ENCODE data around the gene CLCF1. TPM values are rescaled to one million over a fixed set of nuclear protein-coding genes. Genes with fewer than 3 reads are reported as not detected.
A peak's percentile ranks its signal among the peaks of the same experiment; 100 is the strongest.

Gene CLCF1
- total RNA-seq, 3 donors from 2014 or later (not counting 1 experiment from before 2014, with no cell fraction given): 9.8 to 13.4 (median 10.3) TPM

DNA sequence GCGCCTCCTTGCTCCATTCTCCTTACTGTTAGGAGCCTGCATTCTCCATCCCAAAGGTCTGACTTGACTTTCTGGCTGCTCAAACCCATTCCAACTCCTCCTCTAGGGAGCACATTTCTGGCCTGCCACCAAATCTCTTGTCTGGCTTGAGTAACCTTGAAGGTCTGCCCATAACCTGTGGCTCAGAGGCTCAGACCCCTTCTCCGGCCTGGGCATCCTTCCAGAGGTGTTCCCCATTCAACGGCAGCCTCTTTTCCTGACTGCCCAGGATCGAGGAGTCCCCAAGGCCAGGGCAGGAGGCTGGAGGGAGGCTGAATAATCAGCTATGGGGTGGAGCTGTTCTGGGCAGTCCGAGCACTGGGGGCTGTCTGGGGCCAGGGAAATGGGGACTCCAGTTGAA is 20.6 kb upstream of the CLCF1 start:
- Histone ChIP-seq H3K9me3 (ENCODE audit: control insufficient read depth, insufficient read depth, low read length) (no peaks in the 10 kb centered on the region), H3K4me1 (ENCODE audit: control insufficient read depth, insufficient read depth, low read length) (peaks cover 49% of the 10 kb centered on the region), H3K27ac (ENCODE audit: low read length) (no peak overlapping the region), H3K27me3 (ENCODE audit: control insufficient read depth, insufficient read depth, low read length) (no peaks in the 10 kb centered on the region), H3K36me3 (ENCODE audit: control insufficient read depth, insufficient read depth, low read length) (peaks cover 38% of the 10 kb centered on the region), H3K4me3 (ENCODE audit: low read length) (no peak overlapping the region)
- no peak for DNase-seq
- TF ChIP-seq, protein P1, sequence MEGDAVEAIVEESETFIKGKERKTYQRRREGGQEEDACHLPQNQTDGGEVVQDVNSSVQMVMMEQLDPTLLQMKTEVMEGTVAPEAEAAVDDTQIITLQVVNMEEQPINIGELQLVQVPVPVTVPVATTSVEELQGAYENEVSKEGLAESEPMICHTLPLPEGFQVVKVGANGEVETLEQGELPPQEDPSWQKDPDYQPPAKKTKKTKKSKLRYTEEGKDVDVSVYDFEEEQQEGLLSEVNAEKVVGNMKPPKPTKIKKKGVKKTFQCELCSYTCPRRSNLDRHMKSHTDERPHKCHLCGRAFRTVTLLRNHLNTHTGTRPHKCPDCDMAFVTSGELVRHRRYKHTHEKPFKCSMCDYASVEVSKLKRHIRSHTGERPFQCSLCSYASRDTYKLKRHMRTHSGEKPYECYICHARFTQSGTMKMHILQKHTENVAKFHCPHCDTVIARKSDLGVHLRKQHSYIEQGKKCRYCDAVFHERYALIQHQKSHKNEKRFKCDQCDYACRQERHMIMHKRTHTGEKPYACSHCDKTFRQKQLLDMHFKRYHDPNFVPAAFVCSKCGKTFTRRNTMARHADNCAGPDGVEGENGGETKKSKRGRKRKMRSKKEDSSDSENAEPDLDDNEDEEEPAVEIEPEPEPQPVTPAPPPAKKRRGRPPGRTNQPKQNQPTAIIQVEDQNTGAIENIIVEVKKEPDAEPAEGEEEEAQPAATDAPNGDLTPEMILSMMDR (IDR thresholded peaks at IDR 0.05): no peak
- H3K4me3 Mint-ChIP-seq: peak overlapping the region; percentile 76
- H3K9me3 Mint-ChIP-seq: no peaks in the 10 kb centered on the region
- peaks cover 29 to 60% of the 10 kb centered on the region in 2 donors for H3K4me1 Mint-ChIP-seq
- intact Hi-C loops (cut with micrococcal nuclease): no loop called here
- peak overlapping the region in 1 of 2 donors; percentile 29 for H3K27ac Mint-ChIP-seq
- no peaks in the 10 kb centered on the region for H3K36me3 Mint-ChIP-seq
- 93% methylated on average over 5 of the region's 5 CpGs for WGBS (ENCODE audit: insufficient coverage)
- H3K27me3 Mint-ChIP-seq (ENCODE audit: low read depth in 2 of 2): no peaks in the 10 kb centered on the region
- ATAC-seq: no peak

DNA sequence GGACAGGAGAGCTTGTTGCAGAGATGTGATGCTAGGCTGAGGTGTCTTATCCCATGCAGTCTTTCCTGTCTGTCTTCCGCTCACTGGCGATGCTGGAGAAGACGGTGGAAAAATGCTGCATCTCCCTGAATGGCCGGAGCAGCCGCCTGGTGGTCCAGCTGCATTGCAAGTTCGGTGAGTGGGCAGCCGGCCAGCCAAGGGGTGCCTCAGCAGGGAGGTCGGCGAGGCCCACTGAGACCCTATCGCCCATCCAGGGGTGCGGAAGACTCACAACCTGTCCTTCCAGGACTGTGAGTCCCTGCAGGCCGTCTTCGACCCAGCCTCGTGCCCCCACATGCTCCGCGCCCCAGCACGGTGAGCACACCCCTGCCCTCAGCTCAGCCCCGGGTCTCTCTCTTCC is 20.0 kb upstream of the CLCF1 start:
- Mint-ChIP-seq H3K27me3 (ENCODE audit: low read depth in 2 of 2) (no peaks in the 10 kb centered on the region), H3K4me1 (peaks cover 29 to 61% of the 10 kb centered on the region in 2 donors), H3K36me3 (no peaks in the 10 kb centered on the region), H3K9me3 (no peaks in the 10 kb centered on the region), H3K27ac (peak overlapping the region in 1 of 2 donors; percentile 29), H3K4me3 (peak overlapping the region; percentile 76)
- Histone ChIP-seq H3K27me3 (ENCODE audit: control insufficient read depth, insufficient read depth, low read length) (no peaks in the 10 kb centered on the region), H3K4me3 (ENCODE audit: low read length) (no peak overlapping the region), H3K36me3 (ENCODE audit: control insufficient read depth, insufficient read depth, low read length) (peaks cover 33% of the 10 kb centered on the region), H3K27ac (ENCODE audit: low read length) (no peak overlapping the region), H3K9me3 (ENCODE audit: control insufficient read depth, insufficient read depth, low read length) (no peaks in the 10 kb centered on the region), H3K4me1 (ENCODE audit: control insufficient read depth, insufficient read depth, low read length) (peaks cover 44% of the 10 kb centered on the region)
- DNase-seq: no peak
- WGBS (ENCODE audit: insufficient coverage): 93% methylated on average over 18 of the region's 18 CpGs
- TF ChIP-seq, protein P1 (IDR thresholded peaks at IDR 0.05): no peak
- intact Hi-C loops (cut with micrococcal nuclease): no loop called here
- ATAC-seq: no peak

DNA sequence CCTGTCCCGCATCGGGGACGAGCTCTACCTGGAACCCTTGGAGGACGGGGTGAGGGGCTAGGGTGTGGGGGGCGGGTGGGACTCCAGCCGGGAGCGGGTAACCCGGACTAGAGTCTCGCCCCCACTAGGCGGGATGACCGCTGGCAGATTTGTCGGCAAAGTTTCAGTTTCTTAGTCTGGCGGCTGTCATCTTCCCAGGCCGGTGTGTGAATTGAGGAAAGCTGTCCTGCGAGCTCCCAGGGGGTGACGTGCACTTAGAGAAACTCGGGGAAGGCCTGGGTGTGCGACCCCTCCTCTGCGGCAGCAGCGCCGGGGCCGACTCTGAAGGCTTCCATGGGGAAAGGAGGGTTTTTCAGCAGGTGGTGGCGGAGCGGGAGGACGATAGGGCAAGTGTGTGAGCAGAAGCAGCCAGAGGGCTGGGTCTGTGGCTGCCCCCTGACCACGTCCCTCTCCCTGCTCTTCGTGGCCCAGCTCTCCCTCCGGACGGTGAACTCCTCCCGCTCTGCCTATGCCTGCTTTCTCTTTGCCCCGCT is 18.9 kb upstream of the CLCF1 start:
- no peaks in the 10 kb centered on the region for H3K9me3 Mint-ChIP-seq

More for the DNA sequence above, 18.9 kb upstream of the CLCF1 start:
- no peaks in the 10 kb centered on the region for H3K9me3 ChIP-seq (ENCODE audit: control insufficient read depth, insufficient read depth, low read length)
- no peaks in the 10 kb centered on the region for H3K27me3 ChIP-seq (ENCODE audit: control insufficient read depth, insufficient read depth, low read length)
- intact Hi-C loops (cut with micrococcal nuclease): no loop called here
- no peaks in the 10 kb centered on the region for H3K36me3 Mint-ChIP-seq
- peak overlapping the region; percentile 48 for H3K27ac ChIP-seq (ENCODE audit: low read length)
- WGBS (ENCODE audit: insufficient coverage): 13% methylated on average over 31 of the region's 31 CpGs
- H3K4me1 ChIP-seq (ENCODE audit: control insufficient read depth, insufficient read depth, low read length): peaks cover 32% of the 10 kb centered on the region
- no peak for DNase-seq
- H3K27ac Mint-ChIP-seq: peak overlapping the region; percentile 87 to 88
- H3K4me1 Mint-ChIP-seq: peaks cover 28 to 54% of the 10 kb centered on the region in 2 donors
- peaks cover 21% of the 10 kb centered on the region for H3K36me3 ChIP-seq (ENCODE audit: control insufficient read depth, insufficient read depth, low read length)
- H3K27me3 Mint-ChIP-seq (ENCODE audit: low read depth in 2 of 2): no peaks in the 10 kb centered on the region
- peak in 2 of 3 donors; percentile 19 to 30 for ATAC-seq
- TF ChIP-seq, protein P1 (IDR thresholded peaks at IDR 0.05): no peak
- H3K4me3 ChIP-seq (ENCODE audit: low read length): peak overlapping the region; percentile 88
- H3K4me3 Mint-ChIP-seq: peak overlapping the region; percentile 87

Measured in natural killer cell (primary cell).